OCI-LY7 (cell line): ENCODE results near the gene RNU1-4.
"Not testable (repeated sequence)": the region's sequence is repeated elsewhere in the genome, so short reads cannot be mapped to it uniquely, and the experiment has no call there.

Experiments
- CTCF ChIP-seq: fragments of 200-600 bp; sonication (generic); conservative IDR thresholded peaks from 2 replicates; pipeline ENCODE4 v1.5.1; 2014; ENCODE audit warnings: mild to moderate bottlenecking, antibody characterized with exemption, low read length, moderate library complexity, mixed read lengths
- EZH2phosphoT487 ChIP-seq: fragments of 200-600 bp; sonication (generic); IDR thresholded peaks from 2 replicates; pipeline ENCODE4 v1.6.1; 2018; ENCODE audit warnings: low read depth, borderline replicate concordance, mild to moderate bottlenecking, mixed run types, antibody characterized with exemption, low read length, moderate library complexity, mixed read lengths

- TF ChIP-seq CTCF, EZH2phosphoT487: not testable (repeated sequence)
Measured at GRCh38 chr1:16703602-16704001, 36.7 kb upstream of the RNU1-4 start.
